GM23338 (cell line): Measurements from ENCODE around the gene RNF8.

Experiments used
- CTCF ChIP-seq, 2 experiments: fragments of 200-600 bp in 1 of 2; sonication (generic) in 1 of 2; conservative IDR thresholded peaks; 2 replicates each; pipeline versions ENCODE4 v1.5.1 to v1.6.1; 2016 to 2017; ENCODE audit warnings: antibody characterized with exemption in 2 of 2, low read depth in 2 of 2, mild to moderate bottlenecking in 2 of 2, moderate library complexity in 1 of 2
- EZH2 ChIP-seq: fragments of 200-600 bp; sonication (generic); IDR thresholded peaks from one replicate; pipeline ENCODE4 v1.8.0; 2017; ENCODE audit warnings: antibody characterized with exemption, mild to moderate bottlenecking, low read depth; ENCODE audit not compliant: unreplicated experiment
- EZH2phosphoT487 ChIP-seq: fragments of 200-600 bp; sonication (generic); IDR thresholded peaks from one replicate; pipeline ENCODE4 v1.8.1; 2018; ENCODE audit warnings: antibody characterized with exemption; ENCODE audit not compliant: unreplicated experiment

- TF ChIP-seq CTCF (conservative IDR thresholded peaks at IDR 0.05; ENCODE audit: low read depth in 2 of 2) (no peak), EZH2 (no peak), EZH2phosphoT487 (no peak)
Measured at GRCh38 chr6:37316071-37316470, 37.7 kb upstream of the RNF8 start.
